D341Med (cell line): ENCODE results near the gene COQ6.
"Not testable (repeated sequence)": the region's sequence is repeated elsewhere in the genome, so short reads cannot be mapped to it uniquely, and the experiment has no call there.

Experiments used
- DNase-seq: peaks from one replicate; pipeline ENCODE4 v3.0.0; 2012; ENCODE audit warnings: low spot score

COQ6 gene

DNA sequence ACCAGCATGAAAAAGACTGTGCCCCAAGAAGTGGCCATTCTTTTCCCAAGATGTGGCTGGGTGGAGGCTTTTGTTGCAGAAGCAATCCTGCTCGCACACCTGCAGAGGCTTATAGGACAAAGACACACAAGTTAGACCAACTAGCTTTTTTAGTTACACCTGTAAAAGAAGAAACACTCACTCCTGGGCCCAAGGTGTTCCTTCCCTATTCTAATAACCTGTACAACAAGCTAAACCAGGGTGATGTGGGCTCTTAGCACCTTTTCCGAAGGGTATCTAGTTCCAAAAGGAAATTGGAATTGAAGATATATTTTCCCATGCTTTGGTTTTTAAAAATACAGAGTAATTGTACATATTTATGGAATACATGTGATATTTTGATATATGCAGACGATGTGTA lies 38.0 kb downstream of the COQ6 start:
- no peak for DNase-seq

DNA sequence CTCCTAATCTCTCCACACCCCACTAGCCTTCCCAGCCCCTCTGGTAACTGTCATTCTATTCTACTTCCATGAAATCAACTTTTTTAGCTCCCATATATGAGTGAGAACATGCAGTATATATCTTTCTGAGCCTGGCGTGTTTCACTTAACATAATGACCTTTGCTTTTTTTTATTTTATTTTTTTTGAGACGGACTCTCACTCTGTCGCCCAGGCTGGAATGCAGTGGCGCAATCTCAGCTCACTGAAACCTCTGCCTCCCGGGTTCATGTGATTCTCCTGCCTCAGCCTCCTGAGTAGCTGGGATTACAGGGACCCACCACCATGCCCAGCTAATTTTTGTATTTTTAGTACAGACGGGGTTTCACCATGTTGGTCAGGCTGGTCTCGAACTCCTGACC lies 38.6 kb downstream of the COQ6 start:
- not testable (repeated sequence) for DNase-seq

DNA sequence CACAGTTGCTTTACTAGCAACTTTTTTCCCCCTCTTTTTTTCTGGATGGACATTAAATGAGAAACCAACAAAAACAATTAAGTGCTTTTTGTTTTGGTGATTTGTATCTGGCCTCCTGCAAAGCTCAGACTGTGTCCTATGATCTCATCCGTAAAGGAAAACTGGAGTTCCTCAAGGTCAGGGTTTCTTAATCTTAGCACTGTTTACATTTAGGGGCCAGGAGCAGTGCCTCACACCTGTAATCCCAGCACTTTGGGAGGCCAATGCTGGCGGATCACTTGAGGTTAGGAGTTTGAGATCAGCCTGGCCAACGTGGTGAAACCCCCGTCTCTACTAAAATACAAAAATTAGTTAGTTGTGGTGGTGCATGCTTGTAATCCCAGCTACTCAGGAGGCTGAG lies 41.0 kb downstream of the COQ6 start:
- DNase-seq: no peak

DNA sequence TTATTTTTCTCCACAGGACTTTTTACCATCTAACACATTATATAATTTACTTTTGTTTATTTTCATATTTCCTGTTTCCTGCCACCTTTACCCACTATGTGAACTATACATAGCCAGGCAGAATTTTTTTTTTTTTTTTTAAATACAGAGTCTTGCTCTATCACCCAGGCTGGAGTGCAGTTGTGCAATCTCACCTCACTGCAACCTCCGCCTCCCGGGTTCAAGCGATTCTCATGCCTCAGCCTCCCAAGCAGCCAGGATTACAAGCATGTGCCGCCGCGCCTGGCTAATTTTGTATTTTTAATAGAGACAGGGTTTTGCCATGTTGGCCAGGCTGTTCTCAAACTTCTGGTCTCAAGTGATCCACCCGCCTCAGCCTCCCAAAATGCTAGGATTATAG lies 44.8 kb downstream of the COQ6 start:
- DNase-seq: not testable (repeated sequence)

DNA sequence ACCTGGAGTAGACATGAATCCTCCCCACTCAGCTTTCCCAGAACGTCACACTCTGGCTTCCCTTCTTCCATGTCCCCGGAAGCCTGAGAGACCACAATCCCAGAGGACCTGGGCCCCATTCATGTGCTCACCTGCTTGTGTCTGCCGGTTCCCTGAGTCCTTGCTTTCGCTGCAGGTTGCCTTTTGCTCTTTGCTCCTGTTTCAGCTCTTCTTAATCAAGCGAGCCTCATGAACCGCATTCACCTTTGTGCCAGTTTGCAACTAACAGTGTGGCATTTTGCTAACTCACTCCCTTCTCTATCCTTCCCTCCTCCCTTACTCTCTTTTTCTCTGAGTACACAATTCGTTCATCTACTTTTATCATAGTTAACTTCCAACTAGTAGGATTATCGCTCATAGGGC lies 45.9 kb downstream of the COQ6 start:
- DNase-seq: no peak

DNA sequence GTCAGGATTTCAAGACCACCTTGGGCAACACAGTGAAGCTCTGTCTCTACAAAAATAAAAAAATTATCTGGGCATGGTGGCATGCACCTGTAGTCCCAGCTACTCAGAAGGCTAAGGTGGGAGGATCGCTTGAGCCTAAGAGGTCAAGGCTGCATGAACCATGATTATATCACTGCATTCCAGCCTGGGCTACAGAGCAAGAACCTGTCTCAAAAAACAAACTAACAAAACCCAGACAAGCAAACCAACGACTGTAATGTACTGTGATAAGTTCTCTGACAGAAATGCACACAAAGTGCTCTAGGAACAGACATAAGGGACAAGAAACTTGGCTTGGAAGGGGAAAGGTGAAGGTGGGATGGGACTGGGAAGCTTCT lies 46.6 kb downstream of the COQ6 start:
- DNase-seq: no peak

DNA sequence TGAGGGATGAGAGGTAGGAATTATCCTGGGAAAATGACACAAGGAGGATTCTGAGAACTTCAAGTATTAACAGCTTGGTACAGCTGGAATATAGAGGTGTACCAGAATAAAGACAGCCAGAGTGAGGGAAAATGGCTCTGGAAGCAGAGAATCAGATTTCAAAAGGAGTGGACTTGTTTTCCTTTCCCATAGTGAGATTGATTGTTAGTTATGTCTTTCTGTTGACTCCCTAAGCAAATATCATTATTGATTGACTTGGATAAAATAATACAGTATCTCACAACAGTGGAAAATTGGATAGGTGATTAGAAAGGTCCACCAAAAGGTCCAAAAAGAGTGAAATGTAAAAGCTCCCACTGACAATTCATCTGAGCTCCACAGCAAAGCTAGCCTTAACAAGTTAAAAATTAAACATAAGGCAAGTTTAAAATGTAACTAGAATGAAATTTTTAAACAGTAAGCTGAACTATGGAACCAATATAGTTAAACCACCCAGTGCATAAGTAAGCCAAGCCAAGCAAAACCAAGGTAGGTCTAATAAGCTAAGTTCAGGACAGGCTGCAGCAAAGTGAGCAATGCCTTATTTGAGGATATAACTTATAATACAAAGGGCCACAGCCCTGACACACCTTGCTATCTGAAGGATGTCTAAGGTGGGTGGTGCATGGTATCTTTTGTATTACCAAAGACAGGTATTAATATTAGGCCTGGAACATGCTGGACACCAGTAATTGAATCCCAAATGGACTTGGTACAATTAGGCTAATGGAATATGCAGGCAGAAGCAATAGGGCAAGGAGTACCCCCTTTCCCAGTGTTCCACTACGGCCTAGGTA lies 47.2 kb downstream of the COQ6 start:
- DNase-seq: no peak

DNA sequence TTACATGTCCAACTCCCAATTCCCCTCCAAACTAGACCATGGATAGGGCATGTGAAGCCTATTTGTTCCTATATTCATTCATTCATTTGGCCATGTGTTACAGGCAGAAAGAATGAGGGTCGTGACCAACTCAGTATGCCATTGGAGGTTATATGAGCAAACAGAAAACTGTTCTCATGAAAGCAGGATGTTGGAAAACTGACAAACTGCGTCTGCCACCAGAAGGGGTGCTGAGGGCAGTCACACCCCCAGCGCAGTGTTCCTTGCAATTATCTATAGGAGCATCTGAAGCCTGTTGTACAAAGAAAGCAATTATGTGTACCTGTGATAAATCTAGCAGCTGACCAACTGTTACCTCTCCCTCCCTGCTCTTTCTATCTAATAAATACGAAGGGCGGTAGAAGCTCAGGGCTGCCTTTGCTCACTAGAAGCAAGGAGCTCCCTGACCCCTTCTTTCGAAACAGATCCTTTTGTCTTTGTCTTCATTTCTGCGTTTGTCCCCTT lies 47.9 kb downstream of the COQ6 start:
- DNase-seq: no peak

DNA sequence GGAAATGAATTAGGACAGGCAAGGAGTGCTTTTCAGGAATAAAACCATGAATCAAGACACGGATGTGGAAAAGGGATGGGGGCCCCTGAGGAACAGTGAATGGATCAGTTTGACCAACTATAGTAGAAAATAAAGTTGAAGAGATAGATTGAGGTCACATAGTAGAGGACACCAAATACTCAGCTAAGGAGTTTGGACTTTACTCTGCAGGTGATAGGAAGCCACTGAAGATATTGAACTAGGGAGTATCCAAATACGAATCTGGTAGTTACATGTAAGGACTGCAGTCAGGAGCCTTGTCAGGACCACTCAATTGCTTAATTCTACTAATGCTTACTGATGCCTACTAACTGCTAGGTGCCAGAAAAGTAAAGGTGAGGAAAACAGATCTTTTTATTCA lies 48.6 kb downstream of the COQ6 start:
- DNase-seq: no peak

DNA sequence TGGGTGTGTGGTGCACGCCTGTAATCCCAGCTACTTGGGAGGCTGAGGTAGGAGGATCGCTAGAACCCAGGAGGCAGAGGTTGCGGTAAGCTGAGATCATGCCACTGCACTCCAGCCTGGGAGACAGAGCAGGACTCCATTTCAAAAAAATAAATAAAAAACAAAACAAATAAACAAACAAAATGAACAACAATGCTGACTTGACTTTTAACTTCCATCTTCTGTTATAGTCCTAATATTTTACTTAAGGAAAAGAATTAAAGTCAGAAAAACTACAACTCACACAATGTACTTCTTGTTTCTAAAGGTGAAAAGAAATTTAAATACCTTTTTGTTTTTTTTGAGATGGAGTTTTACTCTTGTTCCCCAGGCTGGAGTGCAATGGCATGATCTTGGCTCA lies 55.6 kb downstream of the COQ6 start:
- not testable (repeated sequence) for DNase-seq

DNA sequence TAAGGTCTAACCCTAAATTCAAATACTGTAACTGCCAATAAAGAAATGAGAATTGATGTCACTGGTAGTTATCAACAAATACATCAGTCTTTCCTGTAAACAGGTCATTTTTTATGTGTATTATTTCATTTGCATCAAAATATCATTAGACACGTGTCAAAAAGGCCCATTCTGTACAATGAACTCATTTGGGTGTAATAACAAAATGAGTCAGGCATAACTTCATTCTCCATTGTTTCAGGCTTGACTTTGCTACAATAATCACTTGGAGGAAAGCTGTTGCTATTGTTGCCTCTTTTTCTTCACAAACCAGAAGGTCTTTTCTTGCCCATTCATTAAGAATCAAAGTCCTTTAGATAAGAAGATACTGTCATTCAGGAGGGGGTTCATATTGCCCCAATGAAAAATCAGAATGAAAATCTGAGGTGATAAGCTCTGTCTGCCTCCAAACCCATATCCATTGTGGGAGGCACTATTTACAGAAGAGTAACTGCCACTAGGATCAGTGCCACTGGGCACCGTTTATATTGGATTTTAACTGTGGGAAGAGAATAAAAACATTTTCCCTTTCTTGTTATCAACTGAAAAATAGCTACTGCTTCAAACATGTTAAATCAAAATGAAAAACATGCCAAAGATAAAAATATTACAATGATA lies 58.9 kb downstream of the COQ6 start:
- DNase-seq: no peak
